Fibroblast of lung (primary cell): Measurements from ENCODE around the gene SPOCK1.

Experiments
- EZH2 ChIP-seq: IDR thresholded peaks from 2 replicates; pipeline ENCODE4 v1.5.1; 2012; ENCODE audit warnings: low read length, control low read depth, mild to moderate bottlenecking; ENCODE audit errors: missing control alignments
- TF ChIP-seq, protein P1 (sequence below), 2 donors: IDR thresholded peaks in 1 of 2; conservative IDR thresholded peaks in 1 of 2; 1 replicate in 1 of 2; 2 replicates in 1 of 2; pipeline ENCODE4 v1.5.1; 2011 to 2012; ENCODE audit warnings: low read length in 2 of 2, control low read depth in 1 of 2, inconsistent platforms in 1 of 2, low read depth in 1 of 2, mild to moderate bottlenecking in 1 of 2

- TF ChIP-seq EZH2, result no peak
- TF ChIP-seq, protein P1, sequence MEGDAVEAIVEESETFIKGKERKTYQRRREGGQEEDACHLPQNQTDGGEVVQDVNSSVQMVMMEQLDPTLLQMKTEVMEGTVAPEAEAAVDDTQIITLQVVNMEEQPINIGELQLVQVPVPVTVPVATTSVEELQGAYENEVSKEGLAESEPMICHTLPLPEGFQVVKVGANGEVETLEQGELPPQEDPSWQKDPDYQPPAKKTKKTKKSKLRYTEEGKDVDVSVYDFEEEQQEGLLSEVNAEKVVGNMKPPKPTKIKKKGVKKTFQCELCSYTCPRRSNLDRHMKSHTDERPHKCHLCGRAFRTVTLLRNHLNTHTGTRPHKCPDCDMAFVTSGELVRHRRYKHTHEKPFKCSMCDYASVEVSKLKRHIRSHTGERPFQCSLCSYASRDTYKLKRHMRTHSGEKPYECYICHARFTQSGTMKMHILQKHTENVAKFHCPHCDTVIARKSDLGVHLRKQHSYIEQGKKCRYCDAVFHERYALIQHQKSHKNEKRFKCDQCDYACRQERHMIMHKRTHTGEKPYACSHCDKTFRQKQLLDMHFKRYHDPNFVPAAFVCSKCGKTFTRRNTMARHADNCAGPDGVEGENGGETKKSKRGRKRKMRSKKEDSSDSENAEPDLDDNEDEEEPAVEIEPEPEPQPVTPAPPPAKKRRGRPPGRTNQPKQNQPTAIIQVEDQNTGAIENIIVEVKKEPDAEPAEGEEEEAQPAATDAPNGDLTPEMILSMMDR (conservative IDR thresholded peaks at IDR 0.05 in 1 of 2, IDR thresholded peaks at IDR 0.05 in 1 of 2; ENCODE audit: low read depth in 1 of 2, low read length in 2 of 2), result no peak
Observed at GRCh38 chr5:137410234-137411010, 88.7 kb downstream of the SPOCK1 start.
